Liver (tissue), 9 donors: ENCODE measurements around the gene ATG16L1. TPM values are rescaled to one million over a fixed set of nuclear protein-coding genes. Genes with fewer than 3 reads are reported as not detected.

Experiments used
- DNase-seq: peaks from one replicate; pipeline ENCODE4 v3.0.0-alpha.2; 2017; ENCODE audit warnings: low spot score
- H3K27ac ChIP-seq, 2 donors: one replicate each; pipeline ENCODE4 v1.7.0; 2013; ENCODE audit warnings: inconsistent platforms in 2 of 2, low read length in 2 of 2, control low read depth in 1 of 2, low read depth in 1 of 2, mild to moderate bottlenecking in 1 of 2
- H3K27me3 ChIP-seq, 4 donors: one replicate each; pipeline versions ENCODE4 v1.6.1 to v1.7.0; 2013; ENCODE audit warnings: low read length in 3 of 4, inconsistent platforms in 1 of 4, mild to moderate bottlenecking in 1 of 4, moderate library complexity in 1 of 4; ENCODE audit not compliant: control insufficient read depth in 4 of 4, insufficient read depth in 4 of 4
- H3K36me3 ChIP-seq, 4 donors: one replicate each; pipeline versions ENCODE4 v1.6.1 to v1.7.0; 2013; ENCODE audit warnings: low read length in 3 of 4, mild to moderate bottlenecking in 3 of 4, low read depth in 1 of 4, moderate library complexity in 1 of 4; ENCODE audit not compliant: control insufficient read depth in 4 of 4, insufficient read depth in 3 of 4
- H3K4me1 ChIP-seq, 4 donors: one replicate each; pipeline versions ENCODE4 v1.6.1 to v1.7.0; 2013; ENCODE audit warnings: low read length in 3 of 4, mild to moderate bottlenecking in 3 of 4, moderate library complexity in 1 of 4; ENCODE audit not compliant: control insufficient read depth in 4 of 4, insufficient read depth in 4 of 4
- H3K4me3 ChIP-seq, 3 donors: one replicate each; pipeline versions ENCODE4 v1.6.1 to v1.7.0; 2013; ENCODE audit warnings: low read length in 3 of 3, control low read depth in 1 of 3, low read depth in 1 of 3, mild to moderate bottlenecking in 1 of 3
- H3K9ac ChIP-seq, 2 donors: one replicate each; pipeline ENCODE4 v1.7.0; 2013; ENCODE audit warnings: low read length in 2 of 2, mild to moderate bottlenecking in 2 of 2, moderate library complexity in 2 of 2, control low read depth in 1 of 2, low read depth in 1 of 2
- H3K9me3 ChIP-seq, 4 donors: one replicate each; pipeline versions ENCODE4 v1.6.1 to v1.7.0; 2013; ENCODE audit warnings: low read length in 3 of 4; ENCODE audit not compliant: control insufficient read depth in 4 of 4
- ATF3 ChIP-seq: IDR thresholded peaks from 2 replicates; pipeline ENCODE4 v1.6.1; 2016; ENCODE audit warnings: antibody characterized with exemption
- CTCF ChIP-seq: fragments of 150-350 bp; IDR thresholded peaks from 2 replicates; pipeline ENCODE4 v1.5.1; 2017; ENCODE audit warnings: improper control_type of control experiment, low read depth, low read length; ENCODE audit not compliant: missing input control
- EGR1 ChIP-seq, 2 donors: IDR thresholded peaks; 2 replicates each; pipeline ENCODE4 v1.6.1; 2016 to 2018; ENCODE audit warnings: antibody characterized with exemption in 2 of 2, low read depth in 2 of 2
- FOXA2 ChIP-seq: IDR thresholded peaks from 2 replicates; pipeline ENCODE4 v1.6.1; 2016; ENCODE audit warnings: antibody characterized with exemption
- GABPA ChIP-seq, 2 donors: IDR thresholded peaks in 1 of 2; conservative IDR thresholded peaks in 1 of 2; 2 replicates each; pipeline ENCODE4 v1.6.1; 2016; ENCODE audit warnings: antibody characterized with exemption in 2 of 2, mild to moderate bottlenecking in 1 of 2, moderate library complexity in 1 of 2
- HNF4A ChIP-seq, 2 donors: conservative IDR thresholded peaks; 2 replicates each; pipeline ENCODE4 v1.6.1; 2016; ENCODE audit warnings: antibody characterized with exemption in 2 of 2, mild to moderate bottlenecking in 2 of 2
- HNF4G ChIP-seq: IDR thresholded peaks from 2 replicates; pipeline ENCODE4 v1.6.1; 2016; ENCODE audit warnings: antibody characterized with exemption
- JUND ChIP-seq, 2 donors: IDR thresholded peaks; 2 replicates each; pipeline ENCODE4 v1.6.1; 2016; ENCODE audit warnings: antibody characterized with exemption in 2 of 2
- MAX ChIP-seq: IDR thresholded peaks from 2 replicates; pipeline ENCODE4 v1.6.1; 2016; ENCODE audit warnings: antibody characterized with exemption
- NR2F2 ChIP-seq: IDR thresholded peaks from 2 replicates; pipeline ENCODE4 v1.6.1; 2016; ENCODE audit warnings: antibody characterized with exemption
- RAD21 ChIP-seq, 2 donors: IDR thresholded peaks; 2 replicates each; pipeline ENCODE4 v1.6.1; 2016; ENCODE audit warnings: antibody characterized with exemption in 2 of 2, mild to moderate bottlenecking in 2 of 2
- REST ChIP-seq: IDR thresholded peaks from 2 replicates; pipeline ENCODE4 v1.6.1; 2016; ENCODE audit warnings: antibody characterized with exemption, mild to moderate bottlenecking
- RXRA ChIP-seq, 2 donors: IDR thresholded peaks; 2 replicates each; pipeline ENCODE4 v1.6.1; 2017 to 2018; ENCODE audit warnings: antibody characterized with exemption in 2 of 2, mild to moderate bottlenecking in 1 of 2
- SP1 ChIP-seq: IDR thresholded peaks from 2 replicates; pipeline ENCODE4 v1.6.1; 2018; ENCODE audit warnings: antibody characterized with exemption, mild to moderate bottlenecking
- TAF1 ChIP-seq: conservative IDR thresholded peaks from 2 replicates; pipeline ENCODE4 v1.6.1; 2016; ENCODE audit warnings: antibody characterized with exemption, mild to moderate bottlenecking
- YY1 ChIP-seq: IDR thresholded peaks from 2 replicates; pipeline ENCODE4 v1.6.1; 2016; ENCODE audit warnings: antibody characterized with exemption, mild to moderate bottlenecking
- ZBTB33 ChIP-seq: IDR thresholded peaks from 2 replicates; pipeline ENCODE4 v1.6.1; 2016; ENCODE audit warnings: antibody characterized with exemption
- WGBS: extraction: QIAGEN DNeasy Blood & Tissue Kit; methylation state at CpG from one replicate; pipeline ENCODE4 v1.1.7; 2013; 5-methylcytosine and 5-hydroxymethylcytosine counted together
- polyA plus RNA-seq, 2 donors: library from polyadenylated mRNA; stranded (reverse) in 1 of 2; unstranded in 1 of 2; fragments of 200-250 nt in 1 of 2; fragments of >200 nt in 1 of 2; fragmentation: Nextera tagmentation in 1 of 2; extraction: Ambion mirVana in 1 of 2; gene quantifications; one replicate each; pipeline versions ENCODE4 v1.2.1 to v1.2.3, GENCODE V29; 2013 to 2015
- total RNA-seq, 2 donors: library from RNA; depleted of rRNA; stranded (reverse); fragments of >200 nt; gene quantifications; one replicate each; pipeline ENCODE4 v1.2.3, GENCODE V29; 2014
- donor health status: healthy.
- donor health status: healthy.
- donor health status: healthy.
- donor health status: healthy.
- donor health status: healthy.

The ATG16L1 gene
- total and polyA plus RNA-seq, 4 donors, result 6.4 to 22.8 (median 15.7) TPM

- no peaks in the 10 kb centered on the region for H3K36me3 ChIP-seq
- 77% methylated on average over 9 of the region's 9 CpGs for WGBS
- H3K4me3 ChIP-seq, result no peak overlapping the region
- no peak overlapping the region for H3K27ac ChIP-seq
- no peak overlapping the region for H3K9ac ChIP-seq
- no peak for DNase-seq
- peaks cover 0 to 3% (median 0%) of the 10 kb centered on the region in 4 donors for H3K9me3 ChIP-seq
- no peaks in the 10 kb centered on the region for H3K27me3 ChIP-seq
- no peak for TF ChIP-seq NR2F2
- no peak for TF ChIP-seq EGR1 (IDR thresholded peaks at IDR 0.05; ENCODE audit: low read depth in 2 of 2)
- TF ChIP-seq RXRA (IDR thresholded peaks at IDR 0.05), result no peak
- no peak for TF ChIP-seq SP1
- no peak for TF ChIP-seq GABPA (IDR thresholded peaks at IDR 0.05 in 1 of 2, conservative IDR thresholded peaks at IDR 0.05 in 1 of 2)
- no peak for TF ChIP-seq ATF3
- no peak for TF ChIP-seq MAX
- no peak for TF ChIP-seq HNF4A (conservative IDR thresholded peaks at IDR 0.05)
- TF ChIP-seq FOXA2, result no peak
- no peak for TF ChIP-seq TAF1
- TF ChIP-seq JUND (IDR thresholded peaks at IDR 0.05), result no peak
- TF ChIP-seq HNF4G, result no peak
- no peak for TF ChIP-seq RAD21 (IDR thresholded peaks at IDR 0.05)
- TF ChIP-seq REST, result no peak
- no peaks in the 10 kb centered on the region for H3K4me1 ChIP-seq
Observed at GRCh38 chr2:233235977-233236376, 15.5 kb upstream of the ATG16L1 start.

GRCh38 chr2:233236820-233237589 is 14.5 kb upstream of the ATG16L1 start:
- Histone ChIP-seq H3K27me3 (no peaks in the 10 kb centered on the region), H3K9ac (no peak overlapping the region), H3K9me3 (peaks cover 0 to 3% (median 0%) of the 10 kb centered on the region in 4 donors), H3K4me1 (no peaks in the 10 kb centered on the region), H3K36me3 (no peaks in the 10 kb centered on the region), H3K27ac (no peak overlapping the region), H3K4me3 (no peak overlapping the region)
- WGBS, result 92% methylated on average over 7 of the region's 7 CpGs
- TF ChIP-seq HNF4G, result no peak
- no peak for TF ChIP-seq FOXA2
- no peak for TF ChIP-seq REST
- TF ChIP-seq YY1, result no peak
- no peak for TF ChIP-seq EGR1 (IDR thresholded peaks at IDR 0.05; ENCODE audit: low read depth in 2 of 2)
- no peak for TF ChIP-seq CTCF
- no peak for TF ChIP-seq ZBTB33
- no peak for DNase-seq
